Fibroblast of mammary gland (primary cell): ENCODE results near the gene TSPAN6.
A peak's percentile ranks its signal among the peaks of the same experiment; 100 is the strongest.

Source experiments
- DNase-seq: peaks from one replicate; pipeline ENCODE4 v3.0.0-alpha.2; 2010; ENCODE audit warnings: low read depth
- H3K4me3 ChIP-seq: 2 replicates; pipeline ENCODE4 v1.5.1; 2011; ENCODE audit warnings: low read depth, mild to moderate bottlenecking, low read length, moderate library complexity; ENCODE audit not compliant: control insufficient read depth
- CTCF ChIP-seq: conservative IDR thresholded peaks from 2 replicates; pipeline ENCODE4 v1.5.1; 2011; ENCODE audit warnings: low read depth, low read length, inconsistent platforms; ENCODE audit not compliant: control insufficient read depth, insufficient read depth

TSPAN6 gene

GRCh38 chrX:100662170-100662569, 25.6 kb upstream of the TSPAN6 start:
- H3K4me3 ChIP-seq: no peak overlapping the region
- TF ChIP-seq CTCF: no peak
- no peak for DNase-seq

- DNase-seq: no peak
- H3K4me3 ChIP-seq: no peak overlapping the region
- TF ChIP-seq CTCF: no peak
Observed at GRCh38 chrX:100659431-100660137, 23.0 kb upstream of the TSPAN6 start.

- TF ChIP-seq CTCF: no peak
- H3K4me3 ChIP-seq: no peak overlapping the region
- DNase-seq: no peak
Observed at GRCh38 chrX:100658941-100659381, 22.4 kb upstream of the TSPAN6 start.

- H3K4me3 ChIP-seq: no peak overlapping the region
- peak; percentile 64 for DNase-seq
- peak; percentile 22 for TF ChIP-seq CTCF
Observed at GRCh38 chrX:100654261-100654660, 17.7 kb upstream of the TSPAN6 start.

GRCh38 chrX:100652266-100652665, 15.7 kb upstream of the TSPAN6 start:
- no peak for TF ChIP-seq CTCF
- no peak for DNase-seq
- no peak overlapping the region for H3K4me3 ChIP-seq

- no peak for TF ChIP-seq CTCF
- DNase-seq: no peak
- no peak overlapping the region for H3K4me3 ChIP-seq
Observed at GRCh38 chrX:100650841-100651240, 14.2 kb upstream of the TSPAN6 start.

GRCh38 chrX:100649550-100650356, 13.1 kb upstream of the TSPAN6 start:
- no peak for TF ChIP-seq CTCF
- no peak overlapping the region for H3K4me3 ChIP-seq
- DNase-seq: peak; percentile 96
